HG02678 (cell line): ENCODE measurements around the gene KLK5.
"Not testable (repeated sequence)": the region's sequence is repeated elsewhere in the genome, so short reads cannot be mapped to it uniquely, and the experiment has no call there.

ENCODE experiments used
- ATAC-seq: cut with Tn5 transposase; IDR thresholded peaks from one replicate; pipeline ENCODE4 v1.9.1; 2021; ENCODE audit warnings: mild to moderate bottlenecking, moderate library complexity; ENCODE audit not compliant: unreplicated experiment

Gene KLK5

DNA sequence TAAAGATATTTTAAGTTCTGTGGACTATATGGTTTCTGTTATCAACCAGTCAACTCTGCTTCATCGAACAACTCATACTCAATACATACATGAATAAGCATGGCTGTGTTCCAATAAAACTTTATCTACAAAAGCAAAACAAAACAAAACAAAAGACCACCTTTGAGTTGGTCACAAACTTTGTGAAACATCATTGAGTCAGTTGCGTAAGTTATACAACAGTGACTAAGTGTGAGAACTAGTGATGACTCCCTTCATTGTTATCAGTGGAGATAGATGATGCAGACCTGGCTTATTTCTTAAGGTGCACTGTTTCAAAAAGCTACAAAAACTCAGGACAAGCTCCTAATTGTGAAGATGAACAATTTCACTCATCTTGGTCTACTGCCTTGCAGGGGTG lies 27.1 kb downstream of the KLK5 start:
- no peak for ATAC-seq

DNA sequence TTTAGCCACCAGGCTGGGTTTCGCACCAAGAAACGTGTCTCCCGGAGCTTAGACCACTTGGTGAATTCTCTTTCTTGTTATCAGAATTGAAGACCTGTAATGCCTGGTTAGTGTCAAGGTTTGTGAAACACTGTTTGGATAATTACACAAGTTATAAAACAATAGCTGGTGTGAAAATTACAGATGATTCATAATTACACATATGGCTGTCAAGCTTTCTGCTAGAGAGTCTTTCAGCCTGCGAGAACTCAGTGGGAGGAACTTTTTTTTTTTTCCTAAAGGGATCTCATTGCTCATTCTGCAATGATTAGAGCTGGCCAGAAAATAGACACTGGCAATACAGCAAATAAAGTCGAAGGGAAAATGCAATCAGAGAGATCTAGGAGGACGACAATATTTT lies 28.3 kb downstream of the KLK5 start:
- no peak for ATAC-seq

DNA sequence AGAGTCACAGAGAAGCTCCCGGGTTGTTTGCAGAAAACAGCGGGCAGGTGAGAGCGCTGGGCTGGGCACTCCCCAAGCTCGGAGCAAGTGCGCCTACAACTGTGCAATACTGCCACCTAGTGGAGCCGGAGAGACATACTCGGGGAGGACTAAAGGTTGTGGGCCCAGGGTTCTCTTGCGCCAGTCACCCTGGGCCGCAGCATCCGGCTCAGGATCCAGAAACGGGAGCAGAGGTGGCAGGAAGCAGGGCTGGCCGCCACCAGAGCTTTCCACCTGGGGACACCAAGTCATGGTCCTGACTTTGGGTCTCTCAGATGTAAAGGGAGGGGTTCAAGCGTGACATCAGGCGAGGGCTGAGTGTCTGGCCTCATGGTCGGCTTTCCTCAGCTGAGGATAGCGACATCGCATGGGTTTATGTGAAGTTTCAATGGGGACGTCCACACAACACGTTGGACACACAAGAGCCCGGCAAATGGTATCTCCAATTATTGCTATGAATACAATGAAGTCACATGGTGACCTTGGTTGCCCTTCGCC lies 30.5 kb downstream of the KLK5 start:
- ATAC-seq = peak; percentile 64

DNA sequence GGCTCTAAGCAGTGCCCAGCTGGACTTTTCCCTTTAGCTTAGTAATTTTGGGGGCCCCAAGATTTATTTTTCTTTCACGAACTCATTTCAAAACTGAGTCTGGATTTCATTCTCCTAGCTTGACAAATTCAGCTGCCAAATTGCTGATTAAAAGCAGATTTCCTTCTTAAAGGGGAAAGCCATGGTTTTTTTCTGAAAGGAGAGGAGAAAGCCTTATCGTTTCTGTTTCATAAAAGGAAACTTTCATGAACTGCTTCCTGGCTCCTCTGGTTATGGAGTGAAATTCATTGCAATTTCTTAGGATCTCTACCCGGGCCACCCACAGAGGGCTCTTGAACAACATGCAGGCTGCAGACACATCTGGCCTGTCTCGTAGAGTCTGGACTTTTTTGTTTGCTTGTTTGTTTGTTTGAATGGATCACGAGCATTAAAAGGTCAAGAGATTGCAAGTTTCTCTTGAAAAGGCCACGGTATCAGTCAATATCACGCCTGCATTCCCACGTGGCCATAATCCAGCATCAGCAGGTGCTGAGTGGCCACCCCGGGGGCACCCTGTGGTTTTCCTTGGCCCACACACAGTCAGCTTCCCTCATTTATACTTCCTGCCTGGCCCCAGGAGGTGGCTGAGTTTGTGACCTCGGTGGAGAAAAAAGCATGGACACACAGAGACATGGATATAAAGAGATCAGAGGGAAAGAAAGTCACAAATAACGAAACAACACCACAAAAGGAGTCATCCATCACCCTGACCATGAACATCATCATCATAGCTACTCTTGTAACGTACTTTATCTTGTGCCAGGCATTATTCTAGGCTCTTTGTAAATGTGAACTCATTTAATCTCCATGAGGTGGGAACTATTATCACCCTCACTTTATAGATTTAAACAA lies 31.2 kb downstream of the KLK5 start:
- ATAC-seq = no peak

DNA sequence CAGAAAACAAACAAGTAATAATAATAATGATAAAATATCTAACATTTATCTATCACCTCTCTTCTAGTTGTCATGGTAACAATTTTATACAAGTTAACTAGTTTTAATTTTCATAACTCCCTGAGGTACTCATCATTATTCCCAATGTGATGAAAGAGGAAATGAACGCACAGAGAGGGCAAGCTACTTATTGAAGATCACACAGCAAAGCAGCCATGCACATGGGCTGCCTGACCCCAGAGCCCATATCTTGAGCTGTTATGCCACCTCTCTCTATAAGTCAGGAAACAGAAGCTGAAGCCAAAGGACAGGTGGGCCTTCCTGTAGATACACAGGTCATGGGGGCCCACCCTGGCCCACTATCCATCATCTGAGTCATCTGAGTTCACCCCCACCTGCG lies 36.8 kb downstream of the KLK5 start:
- ATAC-seq = no peak

DNA sequence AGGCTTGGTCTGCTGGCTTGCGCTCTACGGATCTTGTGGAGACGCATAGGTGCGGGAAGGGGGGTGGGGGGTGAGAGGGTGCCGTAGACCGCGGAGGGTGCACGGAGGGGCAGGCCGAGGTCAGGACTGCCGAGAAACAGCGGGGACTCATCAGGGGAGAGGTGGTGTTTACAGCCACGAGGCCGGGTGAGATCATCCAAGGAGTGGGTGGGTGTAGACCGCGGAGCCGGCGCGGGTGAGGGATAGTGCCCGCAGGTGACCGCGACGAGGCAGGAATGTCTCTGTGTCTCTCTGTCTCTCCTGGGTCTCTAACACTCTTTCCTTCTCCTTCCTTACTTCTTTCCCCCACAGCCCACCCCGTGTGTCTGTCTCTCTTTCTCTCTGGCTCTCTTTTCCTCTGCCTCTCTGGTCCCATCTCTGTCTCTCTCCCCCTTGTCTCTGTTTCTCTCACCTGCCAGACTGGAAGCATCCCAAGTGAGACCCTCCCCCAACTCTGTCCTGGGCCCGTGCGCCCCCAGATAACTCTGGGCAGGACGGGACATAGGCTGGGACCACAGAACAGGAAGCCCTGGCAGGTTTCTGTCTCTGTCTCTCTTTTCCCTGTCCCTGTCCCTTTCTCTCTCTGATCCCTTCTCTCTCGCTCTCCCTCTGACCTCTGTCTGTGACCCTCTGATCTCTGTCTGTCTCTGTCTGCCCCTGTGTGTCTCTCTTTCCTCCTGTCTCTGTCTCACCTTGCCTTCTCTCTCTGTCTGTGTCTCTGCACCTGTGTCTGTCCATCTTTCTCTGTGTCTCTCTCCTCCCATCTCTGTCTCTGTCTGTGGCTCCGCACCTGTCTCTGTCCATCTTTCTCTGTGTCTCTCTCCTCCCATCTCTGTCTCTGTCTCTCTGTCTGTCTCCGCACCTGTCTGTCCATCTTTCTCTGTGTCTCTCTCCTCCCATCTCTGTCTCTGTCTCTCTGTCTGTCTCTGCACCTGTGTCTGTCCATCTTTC lies 39.8 kb downstream of the KLK5 start:
- no peak for ATAC-seq

DNA sequence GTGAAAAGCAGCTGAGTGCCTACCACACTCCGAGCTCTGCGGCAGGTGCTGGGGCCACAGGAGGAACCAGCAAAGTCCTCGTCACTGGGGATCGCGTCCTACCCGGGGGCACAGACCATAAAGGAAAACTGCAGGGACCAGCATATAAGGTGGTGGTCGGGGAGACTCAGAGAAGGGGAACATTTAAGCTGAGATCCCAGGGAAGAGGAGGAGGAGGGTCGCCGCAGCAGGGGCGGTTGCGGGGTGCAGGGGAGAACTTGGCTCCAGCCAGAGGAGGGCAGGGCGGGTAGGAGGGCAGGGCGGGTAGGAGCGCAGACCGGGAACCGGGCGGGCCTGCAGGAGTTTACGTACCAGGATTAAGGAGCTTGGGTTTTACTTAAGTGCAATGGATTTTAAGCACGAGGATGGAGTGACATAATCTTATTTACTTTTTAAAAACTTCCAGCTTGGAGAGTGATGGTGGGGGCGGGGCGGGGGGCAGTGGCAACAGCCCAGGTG lies 40.7 kb downstream of the KLK5 start:
- ATAC-seq = no peak

DNA sequence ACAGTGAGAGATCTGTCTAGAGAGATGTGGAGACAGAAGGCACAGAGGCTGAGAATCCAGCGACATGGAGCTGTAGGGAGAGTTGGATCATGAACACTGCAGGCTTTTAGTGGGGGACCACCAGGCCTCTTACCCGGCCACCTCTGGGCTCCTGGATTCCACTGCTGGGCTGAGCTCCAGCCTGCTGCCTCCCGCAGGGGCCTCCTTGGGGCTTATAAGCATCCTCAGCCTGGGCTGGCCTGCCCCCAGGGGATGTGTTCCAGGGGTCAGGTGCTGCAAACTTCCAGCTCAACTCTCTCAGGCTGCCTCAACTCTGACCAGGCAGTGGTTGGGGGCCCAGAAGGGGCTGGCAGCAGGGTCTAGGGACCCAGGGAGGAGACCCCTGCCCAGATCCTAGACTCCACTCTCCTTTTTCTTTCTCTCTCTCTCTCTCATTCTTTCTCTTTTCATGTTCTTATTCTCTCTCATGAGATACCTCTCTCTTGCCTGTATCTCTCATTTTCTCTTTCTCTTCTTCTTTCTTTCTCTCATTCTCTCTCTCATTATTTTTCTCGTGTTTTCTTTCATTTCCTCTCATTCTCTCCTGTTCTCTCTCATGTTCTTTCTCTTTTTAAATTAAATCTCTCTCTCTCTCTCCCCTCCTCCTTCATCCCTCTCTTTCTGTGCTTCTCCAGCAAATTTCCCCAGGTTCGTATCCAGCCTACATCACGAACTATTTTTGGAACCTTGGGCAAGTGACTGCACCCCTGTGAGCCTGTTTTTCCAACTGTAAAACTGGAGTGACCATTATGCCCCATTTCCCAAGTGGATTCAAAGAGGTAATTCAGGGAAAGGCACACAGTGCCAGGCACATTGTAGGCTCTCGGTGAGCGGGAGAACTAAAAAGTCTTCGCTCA lies 41.4 kb downstream of the KLK5 start, which contains the start of gene KLK4:
Gene KLK4, minus strand, starts transcription at position 190 of the 896 bp plus-strand sequence. CDS start 657 bp downstream, outside the sequence.
- no peak for ATAC-seq

DNA sequence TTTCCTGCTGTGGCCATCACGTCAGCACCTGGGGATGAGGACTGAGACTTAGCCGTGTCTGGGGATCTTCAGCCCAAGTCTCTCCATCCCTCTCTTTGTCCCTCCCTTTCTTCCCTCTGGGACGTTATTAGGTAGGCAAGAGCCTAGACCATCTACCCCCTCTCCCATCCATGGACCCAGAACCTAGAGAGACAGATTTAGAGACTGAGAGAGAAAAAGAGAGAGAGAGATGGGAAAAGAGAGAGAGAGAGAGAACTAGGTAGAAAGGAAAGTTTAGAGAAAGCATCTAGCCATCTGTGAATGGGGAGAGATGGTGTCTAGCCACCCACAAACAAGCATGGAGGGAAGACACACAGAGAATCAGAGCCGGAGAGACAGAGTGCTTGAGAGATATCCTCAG lies 42.1 kb downstream of the KLK5 start:
- no peak for ATAC-seq

DNA sequence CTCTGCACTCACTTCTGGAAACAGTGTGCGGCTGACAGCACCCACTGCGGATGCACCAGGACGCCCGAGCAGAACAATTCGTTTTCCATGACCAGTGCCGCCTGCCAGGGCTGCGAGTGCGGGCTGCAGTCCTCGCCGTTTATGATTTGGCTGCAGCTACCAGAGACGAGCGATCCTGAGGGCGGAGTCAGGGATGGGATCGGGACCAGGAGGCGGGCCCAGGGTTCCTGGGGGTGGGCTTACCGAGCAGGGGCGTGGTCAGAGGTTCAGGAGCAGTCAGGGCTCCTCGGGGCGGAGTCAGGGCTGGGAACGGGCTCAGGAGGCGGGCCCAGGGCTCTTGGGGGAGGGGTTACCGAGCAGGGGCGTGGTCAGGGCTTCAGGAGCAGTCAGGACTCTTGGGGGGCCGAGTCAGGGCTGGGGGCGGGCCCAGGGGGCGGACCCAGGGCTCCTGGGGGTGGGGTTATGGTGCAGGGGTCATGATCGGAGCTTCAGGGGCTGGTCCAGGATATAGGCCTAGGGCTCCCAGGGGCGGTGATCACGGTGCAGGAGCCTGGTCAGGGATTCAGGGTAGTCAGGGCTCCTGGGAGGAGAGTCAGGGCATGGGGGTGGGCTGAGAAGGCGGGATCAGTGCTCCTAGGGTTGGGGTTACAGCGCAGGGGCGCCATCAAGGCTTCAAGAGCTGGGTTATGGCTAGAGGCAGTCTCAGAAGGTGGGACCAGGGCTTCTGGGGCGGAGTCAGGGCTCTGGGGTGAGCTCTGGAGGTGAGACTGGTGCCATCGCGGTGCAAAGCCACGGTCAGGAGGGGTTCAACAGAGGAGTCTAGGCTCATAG lies 43.4 kb downstream of the KLK5 start:
- ATAC-seq = no peak

DNA sequence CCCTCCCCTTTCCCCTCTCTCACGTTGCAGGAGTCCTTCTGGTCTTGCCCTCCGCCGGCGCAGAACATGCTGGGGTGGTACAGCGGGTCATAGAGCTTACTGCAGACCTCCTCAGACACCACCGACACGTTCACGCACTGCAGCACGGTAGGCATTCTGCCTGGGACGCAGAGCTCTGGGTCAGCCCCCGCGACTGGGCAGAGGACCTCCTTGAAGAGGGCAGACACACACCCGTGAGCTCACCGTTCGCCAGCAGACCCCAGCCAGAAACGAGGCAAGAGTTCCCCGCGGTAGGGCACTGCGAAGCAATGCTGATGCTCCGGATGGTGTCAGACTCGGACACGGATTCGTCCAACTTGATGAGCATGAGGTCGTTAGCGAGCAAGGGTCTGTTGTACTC lies 44.5 kb downstream of the KLK5 start:
- ATAC-seq = no peak

DNA sequence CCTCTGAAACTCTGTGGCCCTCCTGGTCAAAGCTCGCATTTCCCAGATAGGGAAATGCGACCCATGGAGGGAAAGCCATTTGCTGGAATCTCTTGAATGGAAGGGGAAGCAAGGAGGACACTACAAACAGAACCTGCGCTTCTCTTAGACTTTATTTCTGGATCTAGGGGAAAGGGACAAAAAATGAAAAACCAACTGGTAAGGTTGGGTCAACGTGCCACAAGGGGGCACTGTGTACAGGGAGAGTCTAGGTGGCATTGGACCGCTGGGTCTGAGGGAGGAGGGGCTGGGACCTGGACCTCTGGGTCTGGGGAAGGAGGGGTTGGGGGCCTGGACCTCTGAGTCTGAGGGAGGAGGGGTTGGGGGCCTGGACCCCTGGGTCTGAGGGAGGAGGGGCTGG lies 46.6 kb downstream of the KLK5 start:
- ATAC-seq = no peak

DNA sequence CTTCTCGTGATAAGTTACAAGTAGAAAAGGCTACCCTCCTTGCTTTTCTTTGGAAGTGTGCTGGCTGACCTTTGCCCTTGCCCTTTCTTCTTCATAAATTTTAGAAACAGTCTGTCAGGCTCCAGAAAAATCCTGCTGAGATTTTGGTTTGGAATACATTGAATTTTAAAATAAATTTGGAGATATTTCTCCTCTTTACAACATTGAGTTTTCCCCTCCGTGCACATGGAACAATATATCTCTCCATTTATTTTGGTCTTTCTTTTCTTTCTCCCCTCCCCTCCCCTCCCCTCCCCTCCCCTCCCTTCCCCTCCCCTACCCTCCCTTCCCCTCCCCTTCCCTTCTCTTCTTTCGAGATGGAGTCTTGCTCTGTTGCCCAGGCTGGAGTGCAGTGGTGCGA lies 50.2 kb downstream of the KLK5 start:
- ATAC-seq = no peak

DNA sequence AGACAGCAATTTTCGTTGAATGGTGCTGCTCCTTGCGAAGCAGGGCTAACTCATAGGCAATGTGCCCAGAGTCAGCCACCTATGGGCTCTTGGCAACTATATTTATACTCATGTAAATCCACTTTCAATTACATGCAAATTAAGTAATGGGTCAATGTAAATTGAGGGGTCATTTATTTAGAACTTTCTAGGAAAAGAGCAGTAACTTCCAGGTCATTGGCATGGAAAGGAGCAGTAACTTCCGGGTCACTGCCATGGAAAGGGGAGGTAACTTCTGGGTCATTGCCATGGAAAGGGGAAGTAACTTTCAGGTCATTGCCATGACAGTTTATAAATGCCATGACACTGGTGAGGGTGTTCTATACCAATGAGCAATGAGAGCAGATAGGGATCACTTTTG lies 53.3 kb downstream of the KLK5 start:
- ATAC-seq = no peak

DNA sequence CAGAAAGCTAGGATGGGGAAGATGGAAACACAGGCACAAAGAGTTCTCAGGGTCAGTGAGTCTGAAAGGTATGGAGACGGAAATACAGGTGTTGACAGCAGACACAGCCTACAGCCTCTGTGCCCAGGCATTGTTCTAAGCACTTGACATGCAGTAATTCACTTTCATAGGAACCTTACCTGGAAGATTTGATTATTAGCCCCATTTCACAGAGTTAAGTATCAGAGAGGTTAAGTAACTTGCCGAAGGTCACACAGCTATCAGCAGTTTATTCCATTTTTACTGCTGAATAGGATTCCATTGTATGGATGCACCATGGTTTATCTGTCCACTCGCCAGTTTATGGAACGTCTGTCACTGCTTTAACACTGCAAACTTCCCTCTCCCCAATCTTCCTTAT lies 54.8 kb downstream of the KLK5 start:
- no peak for ATAC-seq

DNA sequence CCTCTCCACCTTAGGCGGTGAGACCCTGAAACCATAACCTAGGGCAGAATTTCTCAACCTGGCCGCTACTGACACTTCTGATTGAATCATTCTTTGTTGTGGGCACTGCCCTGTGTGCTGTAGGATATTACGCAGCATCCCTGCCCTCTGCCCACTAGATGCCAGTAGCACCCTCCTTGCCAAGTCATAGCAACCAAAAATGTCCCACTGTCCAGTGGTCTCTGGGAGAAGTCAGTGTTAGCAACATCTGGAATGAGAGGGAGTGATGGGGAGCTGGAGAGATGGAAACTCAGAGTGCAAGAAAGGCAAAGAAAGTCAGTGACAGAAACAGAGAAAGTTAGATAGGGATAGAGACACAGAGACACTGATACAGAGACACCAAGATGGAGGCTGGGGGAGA lies 55.2 kb downstream of the KLK5 start:
- no peak for ATAC-seq

DNA sequence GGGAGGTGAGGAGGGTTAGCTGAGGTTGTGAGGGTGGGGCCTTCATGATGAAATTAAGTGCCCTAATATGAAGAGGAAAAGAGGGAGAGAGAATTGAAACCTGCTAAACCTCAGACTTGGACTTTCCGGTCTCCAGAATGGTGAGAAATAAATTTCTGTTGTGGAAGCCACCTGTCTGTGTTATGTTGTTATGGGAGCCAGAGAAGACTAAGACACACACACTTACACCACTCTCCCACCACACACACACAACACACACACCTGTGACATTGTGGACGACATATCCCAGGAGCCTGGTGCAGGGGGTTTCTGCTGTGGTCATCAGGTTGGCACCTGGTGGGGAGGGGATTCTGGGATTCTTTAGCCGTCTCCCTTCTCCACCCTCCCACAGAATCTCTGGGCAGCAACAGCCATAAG lies 55.6 kb downstream of the KLK5 start:
- no peak for ATAC-seq

DNA sequence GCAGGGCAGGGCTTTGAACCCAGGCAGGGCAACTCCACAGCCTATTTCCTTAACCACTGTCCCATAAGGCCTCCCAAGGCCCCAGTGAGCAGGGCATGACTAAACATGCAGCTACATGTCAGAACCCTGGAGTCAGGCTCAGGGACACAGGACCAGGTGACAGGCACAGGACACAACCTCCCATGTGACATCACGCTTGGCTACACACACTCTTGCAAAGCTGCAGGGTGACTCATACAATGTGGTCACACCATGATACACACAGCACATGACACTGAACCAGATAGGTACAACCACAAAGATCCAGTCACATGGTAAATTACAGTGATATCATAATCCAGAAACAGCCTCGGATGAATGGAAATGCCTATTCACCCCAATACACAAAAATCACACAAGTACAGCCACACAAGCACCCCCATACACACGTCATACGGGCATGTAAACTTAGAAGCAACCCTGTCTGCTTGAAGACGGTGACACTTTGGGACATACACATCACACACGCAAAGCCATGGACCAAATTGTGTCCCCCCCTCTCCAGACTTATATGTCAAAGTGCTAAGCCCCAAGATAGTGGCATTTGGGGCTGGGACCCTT lies 56.1 kb downstream of the KLK5 start:
- ATAC-seq = peak; percentile 89

DNA sequence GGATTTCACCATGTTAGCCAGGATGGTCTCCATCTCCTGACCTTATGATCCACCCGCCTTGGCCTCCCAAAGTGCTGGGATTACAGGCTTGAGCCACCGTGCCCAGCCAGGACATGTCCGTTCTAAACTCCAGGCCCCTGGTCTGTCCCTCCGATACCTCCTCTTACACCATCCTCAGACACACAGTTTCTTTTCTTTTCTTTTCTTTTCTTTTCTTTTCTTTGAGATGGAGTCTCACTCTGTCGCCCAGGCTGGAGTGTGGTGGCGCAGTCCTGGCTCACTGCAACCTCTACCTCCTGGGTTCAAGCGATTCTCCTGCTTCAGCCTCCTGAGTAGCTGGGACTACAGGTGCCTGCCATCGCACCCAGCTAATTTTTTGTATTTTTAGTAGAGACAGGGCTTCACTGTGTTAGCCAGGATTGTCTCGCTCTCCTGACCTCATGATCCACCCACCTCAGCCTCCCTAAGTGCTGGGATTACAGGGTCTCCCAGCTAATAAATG lies 56.7 kb downstream of the KLK5 start:
- not testable (repeated sequence) for ATAC-seq
